Cardiac muscle cell (in vitro differentiated cells and primary cell): ENCODE results near the gene MAST1. TPM values are rescaled to one million over a fixed set of nuclear protein-coding genes. Genes with fewer than 3 reads are reported as not detected.
A peak's percentile ranks its signal among the peaks of the same experiment; 100 is the strongest.
"Not testable (repeated sequence)": the region's sequence is repeated elsewhere in the genome, so short reads cannot be mapped to it uniquely, and the experiment has no call there.

ENCODE experiments used
- DNase-seq, 2 donors: peaks; one replicate each; pipeline versions ENCODE4 v3.0.0 to v3.0.0-alpha.2; 2010 to 2017; ENCODE audit warnings: low read depth in 1 of 2, low spot score in 1 of 2
- H3K27ac ChIP-seq: fragments of 200-600 bp; sonication (generic); 2 replicates; pipeline ENCODE4 v1.5.1; 2016
- H3K27me3 ChIP-seq: fragments of 200-600 bp; sonication (generic); 2 replicates; pipeline ENCODE4 v1.6.0; 2016; ENCODE audit warnings: control low read depth
- H3K36me3 ChIP-seq: fragments of 200-600 bp; sonication (generic); 2 replicates; pipeline ENCODE4 v1.5.1; 2016; ENCODE audit warnings: control low read depth
- H3K4me1 ChIP-seq: fragments of 200-600 bp; sonication (generic); 2 replicates; pipeline ENCODE4 v1.8.1; 2017; ENCODE audit warnings: low read depth, mild to moderate bottlenecking, mixed run types
- H3K4me3 ChIP-seq: fragments of 200-600 bp; sonication (generic); 2 replicates; pipeline ENCODE4 v1.5.1; 2016; ENCODE audit warnings: mild to moderate bottlenecking
- H3K9me3 ChIP-seq: fragments of 200-600 bp; sonication (generic); 2 replicates; pipeline ENCODE4 v1.5.1; 2017; ENCODE audit warnings: low read depth, mild to moderate bottlenecking, control low read depth
- CTCF ChIP-seq: IDR thresholded peaks from 2 replicates; pipeline ENCODE4 v1.5.1; 2012; ENCODE audit warnings: low read depth, mild to moderate bottlenecking, low read length
- polyA plus RNA-seq: library from polyadenylated mRNA; unstranded; fragments of >200 nt; fragmentation: Nextera tagmentation; extraction: Ambion mirVana; gene quantifications from 2 replicates; pipeline ENCODE4 v1.2.1, GENCODE V29; 2016
- total RNA-seq: library from RNA; depleted of rRNA; stranded (reverse); fragments of >200 nt; gene quantifications from 2 replicates; pipeline ENCODE4 v1.2.3, GENCODE V29; 2016

The MAST1 gene
- total and polyA plus RNA-seq, 2 experiments from 2014 or later = 3.9 to 7.9 TPM

- no peak for DNase-seq
- H3K27ac ChIP-seq = no peak overlapping the region
- no peaks in the 10 kb centered on the region for H3K4me1 ChIP-seq
- H3K9me3 ChIP-seq = no peaks in the 10 kb centered on the region
- H3K4me3 ChIP-seq = no peak overlapping the region
- H3K36me3 ChIP-seq = no peaks in the 10 kb centered on the region
- no peaks in the 10 kb centered on the region for H3K27me3 ChIP-seq
- TF ChIP-seq CTCF = no peak
Observed at GRCh38 chr19:12907166-12907565, 68.9 kb downstream of the MAST1 start.

- H3K36me3 ChIP-seq = no peaks in the 10 kb centered on the region
- no peak for TF ChIP-seq CTCF
- peaks cover 6% of the 10 kb centered on the region for H3K4me1 ChIP-seq
- no peaks in the 10 kb centered on the region for H3K9me3 ChIP-seq
- no peak overlapping the region for H3K4me3 ChIP-seq
- H3K27ac ChIP-seq = no peak overlapping the region
- H3K27me3 ChIP-seq = no peaks in the 10 kb centered on the region
- no peak for DNase-seq
Observed at GRCh38 chr19:12912571-12912970, 74.3 kb downstream of the MAST1 start.

- TF ChIP-seq CTCF = no peak
- H3K4me1 ChIP-seq = peaks cover 6% of the 10 kb centered on the region
- peak; percentile 43 to 91 for DNase-seq
- H3K27me3 ChIP-seq = no peaks in the 10 kb centered on the region
- H3K9me3 ChIP-seq = no peaks in the 10 kb centered on the region
- no peaks in the 10 kb centered on the region for H3K36me3 ChIP-seq
- no peak overlapping the region for H3K4me3 ChIP-seq
- H3K27ac ChIP-seq = no peak overlapping the region
Observed at GRCh38 chr19:12913011-12913561, 74.8 kb downstream of the MAST1 start.

- peak in 1 of 2 donors; percentile 75 for DNase-seq
- no peak overlapping the region for H3K4me3 ChIP-seq
- no peak for TF ChIP-seq CTCF
- no peaks in the 10 kb centered on the region for H3K9me3 ChIP-seq
- H3K27me3 ChIP-seq = no peaks in the 10 kb centered on the region
- H3K36me3 ChIP-seq = no peaks in the 10 kb centered on the region
- no peak overlapping the region for H3K27ac ChIP-seq
- H3K4me1 ChIP-seq = peaks cover 6% of the 10 kb centered on the region
Observed at GRCh38 chr19:12913851-12914690, 75.8 kb downstream of the MAST1 start.

GRCh38 chr19:12915860-12916259, 77.5 kb downstream of the MAST1 start:
- not testable (repeated sequence) for H3K36me3 ChIP-seq, DNase-seq, H3K4me1 ChIP-seq, H3K9me3 ChIP-seq, H3K4me3 ChIP-seq, H3K27ac ChIP-seq, H3K27me3 ChIP-seq

GRCh38 chr19:12918253-12918652, 79.9 kb downstream of the MAST1 start:
- TF ChIP-seq CTCF = no peak
- no peak for DNase-seq
- Histone ChIP-seq H3K27ac (no peak overlapping the region), H3K27me3 (no peaks in the 10 kb centered on the region), H3K4me3 (no peak overlapping the region), H3K9me3 (no peaks in the 10 kb centered on the region), H3K36me3 (peaks cover 9% of the 10 kb centered on the region), H3K4me1 (peaks cover 5% of the 10 kb centered on the region)
